Peyer's patch (tissue), 4 donors: ENCODE data around the gene SOX8. TPM values are rescaled to one million over a fixed set of nuclear protein-coding genes. Genes with fewer than 3 reads are reported as not detected.
A peak's percentile ranks its signal among the peaks of the same experiment; 100 is the strongest.
"Not testable (repeated sequence)": the region's sequence is repeated elsewhere in the genome, so short reads cannot be mapped to it uniquely, and the experiment has no call there.

Experiments
- DNase-seq, 3 donors: peaks; one replicate each; pipeline ENCODE4 v3.0.0-alpha.2; 2017 to 2019
- H3K27ac ChIP-seq, 4 donors: fragments of 200-600 bp; sonication (generic); one replicate each; pipeline ENCODE4 v1.5.1; 2016 to 2019
- H3K27me3 ChIP-seq, 2 donors: fragments of 200-600 bp; sonication (generic); one replicate each; pipeline ENCODE4 v1.5.1; 2019
- H3K36me3 ChIP-seq, 3 donors: fragments of 200-600 bp; sonication (generic); one replicate each; pipeline ENCODE4 v1.5.1; 2016 to 2019
- H3K4me1 ChIP-seq, 4 donors: fragments of 200-600 bp; sonication (generic); one replicate each; pipeline ENCODE4 v1.5.1; 2016 to 2019
- H3K4me3 ChIP-seq, 4 donors: fragments of 200-600 bp; sonication (generic); 1 replicate in 3 of 4; 2 replicates in 1 of 4; pipeline ENCODE4 v1.5.1; 2016 to 2019; ENCODE audit warnings: mild to moderate bottlenecking in 1 of 4
- H3K9me3 ChIP-seq, 4 donors: fragments of 200-600 bp; sonication (generic); one replicate each; pipeline ENCODE4 v1.5.1; 2016 to 2019; ENCODE audit warnings: mild to moderate bottlenecking in 1 of 4
- CTCF ChIP-seq, 6 experiments: fragments of 450-650 bp in 4 of 6; fragments of 200-600 bp in 2 of 6; sonication (generic) in 1 of 6; IDR thresholded peaks; one replicate each; pipeline ENCODE4 v1.5.1; 2017 to 2019; ENCODE audit warnings: antibody characterized with exemption in 6 of 6, mild to moderate bottlenecking in 3 of 6, moderate library complexity in 1 of 6
- POLR2A ChIP-seq, 2 donors: fragments of 450-650 bp; IDR thresholded peaks; one replicate each; pipeline ENCODE4 v1.5.1; 2017; ENCODE audit warnings: antibody characterized with exemption in 2 of 2, mild to moderate bottlenecking in 2 of 2, moderate library complexity in 2 of 2
- total RNA-seq, 4 donors: library from RNA; depleted of rRNA; stranded (reverse); fragments of >200 nt; gene quantifications; one replicate each; pipeline ENCODE4 v1.1.0, GENCODE V29; 2016

The SOX8 gene
- total RNA-seq, 4 donors from 2014 or later: 0.27 to 3.3 (median 1.1) TPM; not detected in 1

GRCh38 chr16:1022466-1022865, 40.9 kb downstream of the SOX8 start:
- Histone ChIP-seq H3K36me3 (no peaks in the 10 kb centered on the region), H3K4me3 (no peak overlapping the region), H3K4me1 (no peaks in the 10 kb centered on the region), H3K27ac (no peak overlapping the region), H3K27me3 (no peaks in the 10 kb centered on the region), H3K9me3 (no peaks in the 10 kb centered on the region)
- TF ChIP-seq POLR2A (IDR thresholded peaks at IDR 0.05): no peak
- TF ChIP-seq CTCF (IDR thresholded peaks at IDR 0.05): no peak
- no peak for DNase-seq

GRCh38 chr16:1024138-1024537, 42.6 kb downstream of the SOX8 start:
- no peak for TF ChIP-seq POLR2A (IDR thresholded peaks at IDR 0.05)
- no peak for TF ChIP-seq CTCF (IDR thresholded peaks at IDR 0.05)
- no peaks in the 10 kb centered on the region for H3K9me3 ChIP-seq
- H3K4me3 ChIP-seq: no peak overlapping the region
- H3K4me1 ChIP-seq: no peaks in the 10 kb centered on the region
- no peaks in the 10 kb centered on the region for H3K27me3 ChIP-seq
- no peaks in the 10 kb centered on the region for H3K36me3 ChIP-seq
- no peak for DNase-seq
- H3K27ac ChIP-seq: no peak overlapping the region

- not testable (repeated sequence) for H3K4me3 ChIP-seq, H3K27me3 ChIP-seq, H3K9me3 ChIP-seq, H3K27ac ChIP-seq, H3K36me3 ChIP-seq, H3K4me1 ChIP-seq
- peak in 2 of 3 donors; percentile 20 to 67 for DNase-seq
These were observed 43.7 kb downstream of the SOX8 start for GRCh38 chr16:1025183-1025809.

GRCh38 chr16:1026057-1026783, 44.6 kb downstream of the SOX8 start:
- H3K27ac ChIP-seq: no peak overlapping the region
- DNase-seq: no peak
- H3K9me3 ChIP-seq: no peaks in the 10 kb centered on the region
- H3K27me3 ChIP-seq: no peaks in the 10 kb centered on the region
- no peaks in the 10 kb centered on the region for H3K4me1 ChIP-seq
- no peak overlapping the region for H3K4me3 ChIP-seq
- no peaks in the 10 kb centered on the region for H3K36me3 ChIP-seq
- TF ChIP-seq POLR2A (IDR thresholded peaks at IDR 0.05) (no peak), CTCF (IDR thresholded peaks at IDR 0.05) (no peak)

- DNase-seq: no peak
- TF ChIP-seq POLR2A (IDR thresholded peaks at IDR 0.05): no peak
- no peak for TF ChIP-seq CTCF (IDR thresholded peaks at IDR 0.05)
- H3K27me3 ChIP-seq: no peaks in the 10 kb centered on the region
- no peaks in the 10 kb centered on the region for H3K9me3 ChIP-seq
- no peak overlapping the region for H3K27ac ChIP-seq
- no peaks in the 10 kb centered on the region for H3K4me1 ChIP-seq
- H3K4me3 ChIP-seq: no peak overlapping the region
- no peaks in the 10 kb centered on the region for H3K36me3 ChIP-seq
These were observed 45.4 kb downstream of the SOX8 start for GRCh38 chr16:1026784-1027500.

GRCh38 chr16:1027501-1027815, 45.9 kb downstream of the SOX8 start:
- Histone ChIP-seq H3K36me3 (no peaks in the 10 kb centered on the region), H3K9me3 (no peaks in the 10 kb centered on the region), H3K4me3 (no peak overlapping the region), H3K27me3 (no peaks in the 10 kb centered on the region), H3K27ac (no peak overlapping the region), H3K4me1 (no peaks in the 10 kb centered on the region)
- TF ChIP-seq POLR2A (IDR thresholded peaks at IDR 0.05) (no peak), CTCF (IDR thresholded peaks at IDR 0.05) (no peak)
- no peak for DNase-seq
